ENCODE data around the gene OR5W2. TPM values are rescaled to one million over a fixed set of nuclear protein-coding genes. Genes with fewer than 3 reads are reported as not detected.

OR5W2 gene
- total RNA-seq, result not detected in 2 replicates

GRCh38 chr11:55914482-55914881 is at the start of gene OR5W2:
TSS of gene OR5W2 (minus strand) at chr11:55914582. CDS start at chr11:55914582, 0 bp downstream.

GRCh38 chr11:55936300-55936699 is 21.9 kb upstream of the OR5W2 start, which contains the start of gene OR5I1:
TSS of gene OR5I1 (minus strand) at chr11:55936400. CDS start at chr11:55936400, 0 bp downstream.

DNA sequence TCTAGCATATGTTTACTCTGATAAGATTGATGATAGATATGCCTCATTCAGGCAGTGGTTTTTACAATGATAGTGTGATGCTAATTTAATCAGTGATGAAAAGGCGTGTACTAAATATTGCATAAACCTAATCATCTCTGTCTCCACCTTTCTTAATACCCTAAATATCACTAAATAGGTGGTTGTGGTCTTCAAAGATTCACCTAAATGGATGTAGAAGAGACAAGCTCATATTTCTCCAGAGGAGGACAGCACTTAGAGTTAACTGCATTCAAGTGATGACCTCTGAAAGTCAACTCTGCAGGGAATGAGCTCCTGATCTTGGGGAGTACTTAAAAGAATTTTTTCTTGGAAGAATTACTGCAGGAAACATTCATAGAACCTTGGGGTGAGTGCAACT is 31.4 kb downstream of the OR5W2 start, which contains the start of gene TRIM51:
Gene TRIM51, plus strand, starts transcription at position 301 of the 400 bp plus-strand sequence. CDS start 2,132 bp downstream, outside the sequence.

Other genes with a start within 250 kb of the OR5W2 start
- gene OR5D13, start 141.1 kb downstream of the OR5W2 start, total RNA-seq, result not detected in 2 replicates
- not detected in 2 replicates for gene OR5D14, start 119.0 kb downstream of the OR5W2 start, total RNA-seq
- gene OR5L1, start 103.2 kb downstream of the OR5W2 start, total RNA-seq, result not detected in 2 replicates
- not detected in 2 replicates for gene OR5D18, start 95.0 kb downstream of the OR5W2 start, total RNA-seq
- not detected in 2 replicates for gene OR5L2, start 87.4 kb downstream of the OR5W2 start, total RNA-seq
- gene OR5D16, start 75.8 kb downstream of the OR5W2 start, total RNA-seq, result not detected in 2 replicates
- not detected in 2 replicates for gene TRIM51, start 31.3 kb downstream of the OR5W2 start, total RNA-seq
- gene OR5I1, start 21.8 kb upstream of the OR5W2 start, total RNA-seq, result not detected in 2 replicates
- not detected in 2 replicates for gene OR10AG1, start 55.4 kb upstream of the OR5W2 start, total RNA-seq
- gene OR5F1, start 80.0 kb upstream of the OR5W2 start, total RNA-seq, result not detected in 2 replicates
- not detected in 2 replicates for gene OR5AS1, start 113.1 kb upstream of the OR5W2 start, total RNA-seq
- not detected in 2 replicates for gene OR8I2, start 178.7 kb upstream of the OR5W2 start, total RNA-seq
- not detected in 2 replicates for gene OR8H2, start 189.1 kb upstream of the OR5W2 start, total RNA-seq
- gene OR8H3, start 207.8 kb upstream of the OR5W2 start, total RNA-seq, result not detected in 2 replicates
- not detected in 2 replicates for gene OR8J3, start 225.6 kb upstream of the OR5W2 start, total RNA-seq
- gene OR8K5, start 245.7 kb upstream of the OR5W2 start, total RNA-seq, result not detected in 2 replicates